Esophagus squamous epithelium (tissue), 4 donors: ENCODE data around the gene POLR1E.
"Not testable (repeated sequence)": the region's sequence is repeated elsewhere in the genome, so short reads cannot be mapped to it uniquely, and the experiment has no call there.

ENCODE experiments used
- CTCF ChIP-seq, 6 experiments: fragments of 450-650 bp in 4 of 6; fragments of 200-600 bp in 2 of 6; sonication (generic) in 2 of 6; IDR thresholded peaks; one replicate each; pipeline ENCODE4 v1.5.1; 2016 to 2019; ENCODE audit warnings: antibody characterized with exemption in 6 of 6, mild to moderate bottlenecking in 4 of 6, moderate library complexity in 4 of 6
- POLR2A ChIP-seq, 4 donors: fragments of 450-650 bp; IDR thresholded peaks; one replicate each; pipeline ENCODE4 v1.6.1; 2017; ENCODE audit warnings: antibody characterized with exemption in 4 of 4, mild to moderate bottlenecking in 4 of 4, moderate library complexity in 3 of 4

GRCh38 chr9:37477443-37477842 lies 8.3 kb upstream of the POLR1E start:
- TF ChIP-seq CTCF, POLR2A (IDR thresholded peaks at IDR 0.05): not testable (repeated sequence)
